Activated T-cell treated with anti-CD3 and anti-CD28 coated beads for 48 hours (primary cell): ENCODE data around the gene TCERG1L.
"Not testable (repeated sequence)": the region's sequence is repeated elsewhere in the genome, so short reads cannot be mapped to it uniquely, and the experiment has no call there.

Experiments used
- DNase-seq: peaks from one replicate; pipeline ENCODE4 v3.0.0-alpha.2; 2020; ENCODE audit warnings: low read depth

Gene TCERG1L

GRCh38 chr10:131184503-131184902, 127.0 kb downstream of the TCERG1L start:
- no peak for DNase-seq

- no peak for DNase-seq
Observed at GRCh38 chr10:131183546-131184045, 127.9 kb downstream of the TCERG1L start.

- no peak for DNase-seq
Observed at GRCh38 chr10:131181456-131181855, 130.1 kb downstream of the TCERG1L start.

GRCh38 chr10:131180740-131181415, 130.6 kb downstream of the TCERG1L start:
- DNase-seq: no peak

GRCh38 chr10:131180086-131180485, 131.4 kb downstream of the TCERG1L start:
- no peak for DNase-seq

GRCh38 chr10:131179361-131179760, 132.2 kb downstream of the TCERG1L start:
- DNase-seq: no peak

- no peak for DNase-seq
Observed at GRCh38 chr10:131178521-131179331, 132.8 kb downstream of the TCERG1L start.

- DNase-seq: no peak
Observed at GRCh38 chr10:131177431-131178327, 133.8 kb downstream of the TCERG1L start.

- no peak for DNase-seq
Observed at GRCh38 chr10:131176907-131177306, 134.6 kb downstream of the TCERG1L start.

GRCh38 chr10:131176324-131176723, 135.2 kb downstream of the TCERG1L start:
- not testable (repeated sequence) for DNase-seq

- DNase-seq: no peak
Observed at GRCh38 chr10:131175891-131176290, 135.6 kb downstream of the TCERG1L start.

- no peak for DNase-seq
Observed at GRCh38 chr10:131174651-131175540, 136.6 kb downstream of the TCERG1L start.

- DNase-seq: no peak
Observed at GRCh38 chr10:131174211-131174565, 137.3 kb downstream of the TCERG1L start.

GRCh38 chr10:131173484-131174210, 137.9 kb downstream of the TCERG1L start:
- DNase-seq: no peak

GRCh38 chr10:131172433-131172832, 139.1 kb downstream of the TCERG1L start:
- DNase-seq: no peak

- DNase-seq: no peak
Observed at GRCh38 chr10:131169146-131169545, 142.4 kb downstream of the TCERG1L start.

GRCh38 chr10:131168238-131168875, 143.2 kb downstream of the TCERG1L start:
- DNase-seq: no peak

GRCh38 chr10:131167036-131167860, 144.3 kb downstream of the TCERG1L start:
- no peak for DNase-seq

GRCh38 chr10:131166486-131166885, 145.0 kb downstream of the TCERG1L start:
- DNase-seq: no peak
